MV-4-11 (cell line): ENCODE measurements around the gene CCNE1.
A peak's percentile ranks its signal among the peaks of the same experiment; 100 is the strongest.

Experiments used
- DNase-seq: peaks from one replicate; lab custom pipeline; 2025; lab: John Stamatoyannopoulos, UW

Gene CCNE1

GRCh38 chr19:29811125-29812079, at the start of gene CCNE1:
CCNE1 (plus strand) TSS chr19:29811991; CDS start chr19:29812556, 565 bp downstream.
- peak; percentile 76 for DNase-seq

- no peak for DNase-seq
These were observed 48.6 kb upstream of the CCNE1 start for GRCh38 chr19:29763196-29763595.

- DNase-seq: no peak
These were observed 47.4 kb upstream of the CCNE1 start for GRCh38 chr19:29764361-29764760.

- no peak for DNase-seq
These were observed 45.7 kb upstream of the CCNE1 start for GRCh38 chr19:29766100-29766499.

GRCh38 chr19:29767039-29767735, 44.6 kb upstream of the CCNE1 start:
- DNase-seq: no peak

- DNase-seq: no peak
These were observed 43.6 kb upstream of the CCNE1 start for GRCh38 chr19:29768166-29768565.

GRCh38 chr19:29769997-29770396, 41.8 kb upstream of the CCNE1 start:
- no peak for DNase-seq

GRCh38 chr19:29770648-29771047, 41.1 kb upstream of the CCNE1 start:
- no peak for DNase-seq

GRCh38 chr19:29771708-29772414, 39.9 kb upstream of the CCNE1 start:
- DNase-seq: peak; percentile 25

- no peak for DNase-seq
These were observed 39.1 kb upstream of the CCNE1 start for GRCh38 chr19:29772696-29773095.

- no peak for DNase-seq
These were observed 38.6 kb upstream of the CCNE1 start for GRCh38 chr19:29773141-29773540.

- no peak for DNase-seq
These were observed 37.7 kb upstream of the CCNE1 start for GRCh38 chr19:29774126-29774525.

- DNase-seq: no peak
These were observed 33.9 kb upstream of the CCNE1 start for GRCh38 chr19:29777781-29778309.

GRCh38 chr19:29779921-29780320, 31.9 kb upstream of the CCNE1 start:
- DNase-seq: no peak

- DNase-seq: no peak
These were observed 30.2 kb upstream of the CCNE1 start for GRCh38 chr19:29781386-29782259.

- no peak for DNase-seq
These were observed 29.6 kb upstream of the CCNE1 start for GRCh38 chr19:29782260-29782580.

GRCh38 chr19:29783627-29784190, 28.1 kb upstream of the CCNE1 start:
- no peak for DNase-seq

- no peak for DNase-seq
These were observed 27.1 kb upstream of the CCNE1 start for GRCh38 chr19:29784598-29785223.

GRCh38 chr19:29785360-29785759, 26.4 kb upstream of the CCNE1 start:
- DNase-seq: no peak

GRCh38 chr19:29785955-29786589, 25.7 kb upstream of the CCNE1 start:
- peak; percentile 46 for DNase-seq
